Neural progenitor cell (in vitro differentiated cells): ENCODE data around the gene PLCB1. TPM values are rescaled to one million over a fixed set of nuclear protein-coding genes. Genes with fewer than 3 reads are reported as not detected.

ENCODE experiments used
- DNase-seq: peaks from one replicate; pipeline ENCODE4 v3.0.0-alpha.2; 2016; ENCODE audit warnings: low spot score
- H2AFZ ChIP-seq: fragments of 200-600 bp; sonication (generic); replicated peaks from 2 replicates; pipeline ENCODE4 v1.6.1; 2016; ENCODE audit warnings: antibody characterized with exemption
- H3F3A ChIP-seq: fragments of 200-600 bp; sonication (generic); 2 replicates; pipeline ENCODE4 v1.6.1; 2016; ENCODE audit warnings: antibody characterized with exemption, low read depth
- H3K27ac ChIP-seq: fragments of 200-600 bp; sonication (generic); 2 replicates; pipeline ENCODE4 v1.5.1; 2016; ENCODE audit warnings: mild to moderate bottlenecking
- H3K27me3 ChIP-seq: fragments of 200-600 bp; sonication (generic); 2 replicates; pipeline ENCODE4 v1.6.1; 2016; ENCODE audit warnings: mild to moderate bottlenecking, moderate library complexity
- H3K36me3 ChIP-seq: fragments of 200-600 bp; sonication (generic); 2 replicates; pipeline ENCODE4 v1.5.1; 2016
- H3K4me1 ChIP-seq: fragments of 200-600 bp; sonication (generic); 2 replicates; pipeline ENCODE4 v1.6.1; 2016; ENCODE audit warnings: mixed run types
- H3K4me2 ChIP-seq: fragments of 200-600 bp; sonication (generic); 2 replicates; pipeline ENCODE4 v1.6.1; 2016
- H3K4me3 ChIP-seq: fragments of 200-600 bp; sonication (generic); 2 replicates; pipeline ENCODE4 v1.5.1; 2016
- H3K79me2 ChIP-seq: fragments of 200-600 bp; sonication (generic); 2 replicates; pipeline ENCODE4 v1.6.1; 2016; ENCODE audit warnings: low read depth
- H3K9ac ChIP-seq: fragments of 200-600 bp; sonication (generic); 2 replicates; pipeline ENCODE4 v1.6.1; 2016
- H3K9me3 ChIP-seq: fragments of 200-600 bp; sonication (generic); 2 replicates; pipeline ENCODE4 v1.5.1; 2016; ENCODE audit warnings: low read depth
- H4K20me1 ChIP-seq: fragments of 200-600 bp; sonication (generic); 2 replicates; pipeline ENCODE4 v1.6.1; 2016; ENCODE audit warnings: low read depth
- H3K27ac Mint-ChIP-seq: 3 replicates; pipeline ENCODE4 v1.8.0; 2021; ENCODE audit warnings: mixed read lengths
- H3K27me3 Mint-ChIP-seq: 2 replicates; pipeline ENCODE4 v1.8.0; 2022; ENCODE audit warnings: low read depth, mild to moderate bottlenecking, inconsistent platforms, moderate library complexity, mixed read lengths; ENCODE audit not compliant: insufficient read depth
- H3K36me3 Mint-ChIP-seq: 3 replicates; pipeline ENCODE4 v1.8.0; 2021; ENCODE audit warnings: mixed read lengths
- H3K4me1 Mint-ChIP-seq: 3 replicates; pipeline ENCODE4 v1.8.0; 2021; ENCODE audit warnings: mixed read lengths
- H3K4me3 Mint-ChIP-seq: 3 replicates; pipeline ENCODE4 v1.8.0; 2021; ENCODE audit warnings: mild to moderate bottlenecking, moderate library complexity, mixed read lengths
- H3K9me3 Mint-ChIP-seq: 3 replicates; pipeline ENCODE4 v1.8.0; 2020; ENCODE audit warnings: mixed read lengths
- CTCF ChIP-seq: fragments of 200-600 bp; sonication (generic); IDR thresholded peaks from 2 replicates; pipeline ENCODE4 v1.5.1; 2017; ENCODE audit warnings: antibody characterized with exemption, mild to moderate bottlenecking
- EZH2 ChIP-seq: fragments of 200-600 bp; sonication (generic); IDR thresholded peaks from 2 replicates; pipeline ENCODE4 v1.6.1; 2017; ENCODE audit warnings: antibody characterized with exemption, mild to moderate bottlenecking, moderate library complexity
- EZH2phosphoT487 ChIP-seq: fragments of 200-600 bp; sonication (generic); IDR thresholded peaks from 2 replicates; pipeline ENCODE4 v1.6.1; 2017; ENCODE audit warnings: antibody characterized with exemption
- total RNA-seq: library from RNA; depleted of rRNA; stranded (reverse); fragments of >200 nt; gene quantifications from 2 replicates; pipeline ENCODE4 v1.2.3, GENCODE V29; 2015; ENCODE audit warnings: low replicate concordance

Gene PLCB1
- total RNA-seq, 1 donor from 2014 or later, result 30.2 TPM

- no peak overlapping the region for H3K9ac ChIP-seq
- TF ChIP-seq EZH2 (no peak), CTCF (no peak), EZH2phosphoT487 (no peak)
- no peaks in the 10 kb centered on the region for H3K36me3 Mint-ChIP-seq
- no peaks in the 10 kb centered on the region for H3F3A ChIP-seq
- H3K27me3 Mint-ChIP-seq, result no peaks in the 10 kb centered on the region
- H3K9me3 ChIP-seq, result no peaks in the 10 kb centered on the region
- no peak for DNase-seq
- no peak overlapping the region for H3K4me3 Mint-ChIP-seq
- no peak overlapping the region for H3K4me2 ChIP-seq
- H3K27me3 ChIP-seq, result no peaks in the 10 kb centered on the region
- no peaks in the 10 kb centered on the region for H3K79me2 ChIP-seq
- H3K36me3 ChIP-seq, result no peaks in the 10 kb centered on the region
- H2AFZ ChIP-seq, result no peak overlapping the region
- no peaks in the 10 kb centered on the region for H4K20me1 ChIP-seq
- H3K27ac ChIP-seq, result no peak overlapping the region
- no peaks in the 10 kb centered on the region for H3K9me3 Mint-ChIP-seq
- no peaks in the 10 kb centered on the region for H3K4me1 ChIP-seq
- H3K4me1 Mint-ChIP-seq, result peaks cover 5% of the 10 kb centered on the region
- no peak overlapping the region for H3K27ac Mint-ChIP-seq
- no peak overlapping the region for H3K4me3 ChIP-seq
Measured at GRCh38 chr20:8395956-8396355, 263.9 kb downstream of the PLCB1 start.

- no peak overlapping the region for H3K27ac ChIP-seq
- Mint-ChIP-seq H3K4me3 (no peak overlapping the region), H3K4me1 (no peaks in the 10 kb centered on the region), H3K27ac (no peak overlapping the region), H3K9me3 (no peaks in the 10 kb centered on the region), H3K27me3 (no peaks in the 10 kb centered on the region), H3K36me3 (no peaks in the 10 kb centered on the region)
- no peaks in the 10 kb centered on the region for H4K20me1 ChIP-seq
- no peaks in the 10 kb centered on the region for H3K79me2 ChIP-seq
- H3K4me2 ChIP-seq, result no peak overlapping the region
- no peak overlapping the region for H2AFZ ChIP-seq
- DNase-seq, result no peak
- H3K9me3 ChIP-seq, result no peaks in the 10 kb centered on the region
- no peaks in the 10 kb centered on the region for H3F3A ChIP-seq
- H3K4me3 ChIP-seq, result no peak overlapping the region
- no peaks in the 10 kb centered on the region for H3K27me3 ChIP-seq
- H3K9ac ChIP-seq, result no peak overlapping the region
- H3K4me1 ChIP-seq, result no peaks in the 10 kb centered on the region
- H3K36me3 ChIP-seq, result no peaks in the 10 kb centered on the region
- TF ChIP-seq EZH2phosphoT487 (no peak), CTCF (peak; percentile 35), EZH2 (no peak)
Measured at GRCh38 chr20:8398263-8399051, 266.4 kb downstream of the PLCB1 start.

- Histone ChIP-seq H2AFZ (no peak overlapping the region), H3F3A (no peaks in the 10 kb centered on the region), H3K4me2 (no peak overlapping the region), H4K20me1 (no peaks in the 10 kb centered on the region), H3K9ac (no peak overlapping the region), H3K27ac (no peak overlapping the region), H3K27me3 (no peaks in the 10 kb centered on the region), H3K4me1 (no peaks in the 10 kb centered on the region), H3K9me3 (no peaks in the 10 kb centered on the region), H3K4me3 (no peak overlapping the region), H3K79me2 (no peaks in the 10 kb centered on the region), H3K36me3 (no peaks in the 10 kb centered on the region)
- no peaks in the 10 kb centered on the region for H3K36me3 Mint-ChIP-seq
- TF ChIP-seq EZH2phosphoT487 (no peak), EZH2 (no peak), CTCF (no peak)
- no peaks in the 10 kb centered on the region for H3K9me3 Mint-ChIP-seq
- no peak overlapping the region for H3K4me3 Mint-ChIP-seq
- DNase-seq, result no peak
- no peak overlapping the region for H3K27ac Mint-ChIP-seq
- H3K27me3 Mint-ChIP-seq, result no peaks in the 10 kb centered on the region
- H3K4me1 Mint-ChIP-seq, result no peaks in the 10 kb centered on the region
Measured at GRCh38 chr20:8399947-8400346, 267.9 kb downstream of the PLCB1 start.
